HUES6 (cell line): ENCODE results near the gene GLRA1.

Source experiments
- H3K27ac ChIP-seq: 2 replicates; pipeline ENCODE4 v1.7.0; 2013; ENCODE audit warnings: low read depth, mild to moderate bottlenecking, low read length, inconsistent platforms
- H3K27me3 ChIP-seq: 2 replicates; pipeline ENCODE4 v1.6.1; 2013; ENCODE audit warnings: low read length; ENCODE audit not compliant: control insufficient read depth, insufficient read depth
- H3K36me3 ChIP-seq: 2 replicates; pipeline ENCODE4 v1.6.1; 2013; ENCODE audit warnings: low read length; ENCODE audit not compliant: control insufficient read depth, insufficient read depth
- H3K4me1 ChIP-seq: 2 replicates; pipeline ENCODE4 v1.6.1; 2013; ENCODE audit warnings: low read length; ENCODE audit not compliant: control insufficient read depth, insufficient read depth
- H3K4me3 ChIP-seq: 2 replicates; pipeline ENCODE4 v1.5.1; 2013; ENCODE audit warnings: low read depth, low read length
- H3K9ac ChIP-seq: one replicate; pipeline ENCODE4 v1.6.1; 2013; ENCODE audit warnings: mild to moderate bottlenecking, low read length
- H3K9me3 ChIP-seq: 2 replicates; pipeline ENCODE4 v1.6.1; 2013; ENCODE audit warnings: low read depth, low read length; ENCODE audit not compliant: control insufficient read depth, insufficient read depth

Gene GLRA1

DNA sequence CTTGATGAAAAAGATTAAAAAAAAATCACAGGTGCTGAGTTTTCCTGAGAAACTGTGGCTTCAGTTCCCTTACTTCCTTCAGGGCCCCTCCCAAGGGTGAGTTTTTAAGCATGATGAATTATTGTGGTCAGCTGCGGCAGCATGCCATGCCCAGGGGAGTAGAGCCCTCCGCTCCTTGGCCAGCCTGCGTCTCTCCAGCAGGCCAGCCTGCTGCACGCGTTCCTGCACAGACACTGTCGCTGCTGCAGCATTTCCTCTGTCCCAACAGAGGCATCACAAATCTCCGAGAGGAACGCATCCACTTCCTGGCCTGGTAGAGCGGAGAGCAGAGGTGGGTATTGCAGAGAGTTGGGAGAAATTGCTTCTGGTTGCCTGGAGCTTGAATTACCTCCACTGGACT, 26.1 kb upstream of the GLRA1 start:
- H3K9me3 ChIP-seq = no peaks in the 10 kb centered on the region
- H3K27ac ChIP-seq = no peak overlapping the region
- peaks cover 4% of the 10 kb centered on the region; the same call in 1 of the 2 replicates for H3K4me1 ChIP-seq
- no peaks in the 10 kb centered on the region; the same call in 1 of the 2 replicates for H3K27me3 ChIP-seq
- H3K4me3 ChIP-seq = no peak overlapping the region
- H3K36me3 ChIP-seq = no peaks in the 10 kb centered on the region
- no peak overlapping the region for H3K9ac ChIP-seq

DNA sequence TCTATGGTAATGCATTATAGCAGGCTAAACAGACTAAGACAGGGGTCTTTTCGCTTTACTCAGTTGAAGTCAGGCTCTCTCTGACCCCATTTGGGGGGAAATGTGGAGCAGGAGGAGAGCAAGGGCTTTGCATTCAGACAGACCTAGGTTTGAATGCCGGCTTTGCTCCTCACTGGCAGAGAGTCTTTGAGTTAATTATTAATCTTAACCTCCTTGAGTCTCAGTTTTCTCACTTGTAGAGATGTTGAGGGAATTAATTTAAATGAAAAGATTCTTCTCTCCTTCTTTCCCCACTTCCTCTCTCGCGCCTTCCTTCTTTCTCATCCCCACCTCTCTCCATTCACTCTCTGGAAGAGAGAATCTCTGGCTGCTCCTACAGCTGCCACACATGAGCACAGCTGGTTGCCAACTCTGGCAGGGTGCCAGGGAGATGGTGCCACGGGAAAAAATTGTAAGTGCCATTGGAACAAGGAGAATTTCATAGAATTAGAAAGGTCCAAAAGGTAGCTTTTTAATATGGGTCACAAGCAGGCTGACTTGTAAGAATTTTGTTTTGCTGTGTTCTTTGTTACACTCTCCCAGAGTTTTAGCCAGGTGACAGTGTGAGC, 25.2 kb upstream of the GLRA1 start:
- Histone ChIP-seq H3K27ac (no peak overlapping the region), H3K36me3 (no peaks in the 10 kb centered on the region), H3K4me3 (no peak overlapping the region), H3K27me3 (no peaks in the 10 kb centered on the region), H3K9ac (no peak overlapping the region), H3K9me3 (no peaks in the 10 kb centered on the region), H3K4me1 (peaks cover 4% of the 10 kb centered on the region; the same call in 1 of the 2 replicates)

DNA sequence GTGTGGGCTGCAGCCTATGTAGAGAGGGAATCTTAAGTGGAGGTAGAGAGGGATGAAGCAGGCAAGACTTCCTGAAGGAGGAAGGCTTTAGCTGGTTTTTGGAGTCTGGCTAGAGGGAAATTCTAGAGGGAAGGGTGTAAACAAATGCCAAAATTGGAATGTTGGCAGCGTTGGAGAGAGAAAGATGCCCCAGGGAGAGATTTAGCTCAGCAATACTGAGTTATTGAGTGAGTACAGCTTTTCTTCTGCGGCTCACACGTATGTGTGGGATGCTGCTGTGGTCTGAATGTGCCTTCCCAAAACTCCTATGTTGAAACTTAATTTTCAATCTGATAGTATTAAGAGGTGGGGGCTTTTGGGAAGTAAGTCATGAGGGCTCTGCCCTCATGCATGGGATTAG, 24.5 kb upstream of the GLRA1 start:
- no peak overlapping the region for H3K4me3 ChIP-seq
- no peaks in the 10 kb centered on the region for H3K4me1 ChIP-seq
- H3K9me3 ChIP-seq = no peaks in the 10 kb centered on the region
- no peaks in the 10 kb centered on the region for H3K36me3 ChIP-seq
- H3K27ac ChIP-seq = no peak overlapping the region
- no peak overlapping the region for H3K9ac ChIP-seq
- no peaks in the 10 kb centered on the region for H3K27me3 ChIP-seq

DNA sequence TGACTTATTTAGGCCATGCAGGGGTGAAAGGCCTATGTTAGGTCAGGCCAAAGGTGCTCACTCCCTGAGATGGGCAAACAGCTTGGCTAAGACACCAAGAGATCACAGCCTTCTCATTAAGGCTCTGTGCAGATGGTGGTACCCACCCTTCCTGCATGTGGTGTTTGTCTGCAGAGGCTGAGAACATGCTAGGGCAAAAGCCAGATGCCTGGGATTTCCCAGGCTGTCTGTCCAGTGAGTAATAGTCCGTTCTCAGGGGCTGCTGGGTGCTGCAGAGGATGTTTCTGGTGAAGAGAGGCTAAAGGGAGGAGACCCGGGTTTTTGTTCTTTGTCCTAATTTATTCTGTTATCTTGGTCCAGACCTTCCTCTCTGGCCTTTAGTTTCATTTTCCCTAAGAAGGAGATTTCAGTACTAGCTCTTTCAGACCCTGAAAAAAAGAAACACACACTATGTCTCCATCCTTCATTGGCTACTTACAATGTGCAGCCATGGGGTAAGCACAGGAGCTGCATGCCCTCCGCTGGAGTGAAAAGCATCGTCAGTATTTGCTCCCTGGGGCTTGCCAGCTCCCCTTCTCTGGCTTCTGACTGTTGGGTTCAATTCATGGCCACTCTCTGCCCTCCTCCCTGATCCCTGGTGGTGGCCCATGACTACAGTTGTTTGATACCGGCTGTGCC, 23.4 kb upstream of the GLRA1 start:
- Histone ChIP-seq H3K9me3 (no peaks in the 10 kb centered on the region), H3K27ac (no peak overlapping the region), H3K9ac (no peak overlapping the region), H3K4me1 (no peaks in the 10 kb centered on the region), H3K27me3 (no peaks in the 10 kb centered on the region), H3K36me3 (no peaks in the 10 kb centered on the region), H3K4me3 (no peak overlapping the region)

DNA sequence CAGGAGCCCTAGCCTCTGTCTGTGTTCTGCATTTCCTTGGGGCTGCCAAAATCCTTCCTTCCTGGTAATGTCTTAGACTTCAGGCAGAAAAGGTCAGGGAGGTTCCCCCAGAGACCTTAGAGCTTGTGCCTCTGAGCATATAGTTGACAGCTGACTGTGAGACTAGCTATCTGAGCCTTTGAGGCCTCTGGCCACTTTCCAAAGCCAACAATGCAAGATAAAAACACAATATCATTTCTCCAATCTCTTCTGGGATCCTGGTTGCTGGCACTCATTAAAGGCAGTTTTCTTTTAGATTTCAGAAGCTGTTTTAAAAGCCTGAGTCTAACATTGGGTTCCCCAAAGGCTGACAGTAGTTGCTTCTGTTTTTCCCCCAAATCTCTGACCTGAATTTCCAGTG, 13.2 kb upstream of the GLRA1 start:
- Histone ChIP-seq H3K27ac (no peak overlapping the region), H3K9me3 (no peaks in the 10 kb centered on the region; the same call in 1 of the 2 replicates), H3K36me3 (no peaks in the 10 kb centered on the region), H3K4me1 (no peaks in the 10 kb centered on the region), H3K4me3 (no peak overlapping the region), H3K27me3 (no peaks in the 10 kb centered on the region), H3K9ac (no peak overlapping the region)

DNA sequence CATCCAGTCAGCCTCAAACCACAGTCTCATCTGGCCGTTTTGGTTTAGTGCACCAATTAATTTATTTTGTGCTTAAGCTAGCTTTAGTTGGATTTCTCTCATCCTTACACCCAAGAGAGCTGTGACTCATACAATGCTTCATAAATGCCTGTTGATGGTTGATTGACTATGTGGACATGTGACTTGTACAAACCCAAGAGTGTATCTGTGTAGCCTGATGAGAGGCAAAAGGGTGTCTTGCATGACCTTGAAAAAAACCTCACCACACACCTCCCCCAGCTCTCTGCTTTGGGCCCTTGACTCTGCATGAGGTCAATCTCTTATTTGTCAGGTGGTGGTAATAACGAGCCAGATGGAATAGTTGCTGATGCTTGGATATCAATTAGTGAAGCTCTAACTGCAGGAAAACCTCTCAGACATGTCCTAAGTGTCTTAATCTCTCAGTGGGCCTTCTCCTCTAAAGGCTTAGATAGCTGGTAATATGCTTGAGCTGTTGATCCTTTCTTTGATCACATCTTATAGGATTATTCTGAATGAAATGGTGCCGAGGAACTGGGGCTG, 10.6 kb upstream of the GLRA1 start:
- peaks cover 12% of the 10 kb centered on the region for H3K9me3 ChIP-seq
- no peak overlapping the region for H3K27ac ChIP-seq
- H3K4me1 ChIP-seq = no peaks in the 10 kb centered on the region
- no peaks in the 10 kb centered on the region for H3K27me3 ChIP-seq
- H3K9ac ChIP-seq = no peak overlapping the region
- H3K4me3 ChIP-seq = no peak overlapping the region
- no peaks in the 10 kb centered on the region for H3K36me3 ChIP-seq

DNA sequence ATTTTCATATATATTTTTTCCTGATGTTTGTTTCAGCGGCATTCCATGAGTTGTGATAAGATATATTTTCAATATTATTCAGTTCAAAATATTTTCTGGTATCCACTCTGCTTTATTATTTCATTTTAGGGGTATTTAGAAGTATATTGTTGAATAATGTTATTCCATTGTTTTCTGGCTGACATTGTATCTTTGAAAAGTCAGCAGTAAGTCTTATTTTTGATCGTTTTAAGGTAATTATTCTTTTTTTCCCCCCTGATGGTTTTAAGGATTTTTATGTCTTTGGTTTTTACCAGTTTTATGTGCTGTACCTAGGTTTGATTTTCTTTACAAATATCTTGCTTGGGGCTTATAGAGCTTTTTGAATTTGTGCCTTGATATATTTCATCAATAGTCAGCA, 6.6 kb upstream of the GLRA1 start:
- Histone ChIP-seq H3K9me3 (peaks cover 12% of the 10 kb centered on the region), H3K36me3 (no peaks in the 10 kb centered on the region), H3K4me1 (no peaks in the 10 kb centered on the region), H3K27me3 (peaks cover 11% of the 10 kb centered on the region), H3K27ac (no peak overlapping the region), H3K9ac (no peak overlapping the region), H3K4me3 (no peak overlapping the region)

DNA sequence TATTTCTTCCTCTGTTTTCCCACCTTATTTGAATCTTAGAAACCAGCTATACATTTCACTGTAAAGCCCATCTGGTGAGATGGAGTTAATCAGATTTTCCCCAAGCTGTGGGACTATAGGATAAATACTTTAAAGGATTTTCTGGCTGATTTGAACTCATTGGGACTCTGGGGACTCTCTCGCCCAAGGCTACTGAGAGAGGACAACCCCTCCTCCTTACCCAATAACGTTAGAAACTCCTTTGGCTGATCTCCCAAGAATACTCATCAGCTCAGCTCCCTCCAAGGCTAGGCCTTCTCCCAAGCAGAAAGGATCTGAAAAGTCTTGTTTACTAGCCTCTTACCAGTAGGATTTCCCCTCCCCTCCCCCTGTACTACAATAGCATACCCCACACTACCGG, 1.5 kb upstream of the GLRA1 start:
- no peak overlapping the region for H3K9ac ChIP-seq
- H3K36me3 ChIP-seq = no peaks in the 10 kb centered on the region
- H3K9me3 ChIP-seq = peaks cover 2% of the 10 kb centered on the region; the same call in 1 of the 2 replicates
- peaks cover 46% of the 10 kb centered on the region for H3K27me3 ChIP-seq
- H3K27ac ChIP-seq = no peak overlapping the region
- peaks cover 3% of the 10 kb centered on the region; the same call in 1 of the 2 replicates for H3K4me1 ChIP-seq
- H3K4me3 ChIP-seq = no peak overlapping the region

DNA sequence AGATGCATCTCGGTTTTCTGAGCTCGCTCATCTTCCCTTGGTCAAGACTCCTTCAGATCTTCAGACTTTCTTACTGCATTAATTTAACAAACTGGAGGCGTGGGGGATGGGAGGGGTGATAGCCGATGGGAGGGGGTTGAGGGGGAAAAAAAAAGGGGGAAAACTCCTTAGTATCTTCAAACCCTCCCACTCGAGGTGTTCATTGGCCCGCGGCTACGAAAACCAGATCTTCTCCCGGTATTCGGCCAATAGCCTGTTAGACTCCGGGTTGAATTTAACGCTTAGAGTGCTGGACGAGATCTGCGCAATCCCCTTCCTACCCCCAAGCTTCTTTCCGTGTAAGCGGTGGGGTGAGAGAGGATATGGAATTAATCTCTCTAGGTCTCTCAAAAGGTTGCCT, 689 bp upstream of the GLRA1 start:
- Histone ChIP-seq H3K4me1 (peaks cover 3% of the 10 kb centered on the region; the same call in 1 of the 2 replicates), H3K4me3 (peak overlapping the region; percentile 45), H3K9me3 (no peaks in the 10 kb centered on the region), H3K9ac (no peak overlapping the region), H3K27ac (no peak overlapping the region), H3K27me3 (peaks cover 46% of the 10 kb centered on the region), H3K36me3 (no peaks in the 10 kb centered on the region)

DNA sequence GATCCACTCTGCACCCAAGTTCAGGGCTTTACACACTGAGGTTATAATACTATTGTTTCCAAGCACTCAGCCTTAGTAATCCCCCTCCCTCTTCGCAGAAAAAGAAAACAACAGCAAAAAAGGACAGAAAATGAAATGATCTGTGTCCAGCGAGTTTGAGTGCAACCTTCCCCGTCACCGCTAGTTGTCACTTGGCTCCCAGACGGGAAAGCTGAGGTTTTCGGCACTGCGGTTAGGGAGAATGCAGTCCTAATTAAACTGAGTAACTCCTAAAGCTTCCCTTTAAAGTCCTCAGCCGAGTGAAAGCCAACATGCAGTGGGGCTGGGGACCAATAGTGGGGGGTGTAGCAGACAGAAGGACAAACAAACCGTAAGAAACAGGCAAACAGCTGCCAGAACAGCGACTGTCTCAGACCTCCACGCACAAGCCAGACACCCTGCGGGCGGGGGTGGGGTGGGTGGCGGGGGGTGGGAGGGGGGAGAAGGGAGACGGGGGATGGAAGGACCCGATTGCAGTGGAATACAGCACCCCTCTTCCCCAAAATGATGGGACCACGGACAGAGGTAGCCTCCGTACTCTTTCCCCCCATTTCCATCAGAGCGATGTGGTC, 680 bp downstream of the GLRA1 start:
- Histone ChIP-seq H3K9me3 (no peaks in the 10 kb centered on the region), H3K4me3 (no peak overlapping the region), H3K27ac (no peak overlapping the region), H3K36me3 (no peaks in the 10 kb centered on the region), H3K27me3 (peaks cover 54% of the 10 kb centered on the region), H3K9ac (no peak overlapping the region), H3K4me1 (peaks cover 3% of the 10 kb centered on the region; the same call in 1 of the 2 replicates)

DNA sequence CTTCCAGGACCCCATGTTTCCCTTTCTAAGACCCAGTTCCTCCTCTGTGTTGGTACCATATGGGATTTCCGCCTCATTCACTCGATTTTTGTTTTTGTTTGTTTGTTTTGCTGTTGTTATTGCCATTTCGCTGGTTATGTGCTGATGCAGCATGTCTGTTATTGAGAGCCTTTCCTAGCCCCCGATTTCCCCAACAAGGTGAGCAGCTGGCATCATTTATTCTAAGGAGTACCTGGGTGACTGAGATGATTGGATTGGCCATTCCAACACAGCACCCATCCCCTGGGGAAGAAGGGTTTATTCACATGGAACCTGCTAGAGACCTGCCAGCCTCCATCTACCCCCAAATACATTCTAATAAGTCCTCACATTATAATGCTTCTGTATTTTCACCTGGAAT, 2.7 kb downstream of the GLRA1 start:
- Histone ChIP-seq H3K9me3 (no peaks in the 10 kb centered on the region), H3K4me1 (peaks cover 13% of the 10 kb centered on the region), H3K9ac (no peak overlapping the region), H3K27me3 (peaks cover 49% of the 10 kb centered on the region), H3K4me3 (no peak overlapping the region), H3K27ac (no peak overlapping the region), H3K36me3 (no peaks in the 10 kb centered on the region)
